Measurements from ENCODE around the gene KLHL6. TPM values are rescaled to one million over a fixed set of nuclear protein-coding genes. Genes with fewer than 3 reads are reported as not detected.
A peak's percentile ranks its signal among the peaks of the same experiment; 100 is the strongest.

Gene KLHL6
- total RNA-seq, 1 experiment from 2014 or later: not detected

DNA sequence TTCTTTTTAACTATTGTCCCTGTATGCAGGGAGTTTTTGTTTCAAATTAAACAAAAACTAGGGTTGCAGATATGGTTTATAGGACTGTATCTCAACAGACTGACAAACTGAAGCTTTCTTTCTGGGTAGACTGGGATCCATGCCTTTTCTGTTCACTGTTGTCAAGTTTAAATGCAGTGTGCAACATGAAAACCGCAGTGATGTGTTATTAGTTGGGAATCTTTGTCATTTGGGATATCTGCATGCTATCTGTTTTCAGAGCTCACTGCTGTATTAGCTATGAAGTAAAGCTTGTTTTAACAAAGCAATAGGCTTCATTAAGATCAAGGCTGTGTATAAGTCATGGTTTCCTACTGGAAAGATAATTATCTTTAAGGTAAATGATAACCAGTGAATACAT, 105.7 kb downstream of the KLHL6 start:
- no peaks in the 10 kb centered on the region for H3K36me3 ChIP-seq (ENCODE audit: insufficient read depth, low read length, poor library complexity, severe bottlenecking)
- CTCF ChIA-PET: no interaction called here
- no peak overlapping the region for H3K27ac ChIP-seq (ENCODE audit: low read depth, low read length, poor library complexity, severe bottlenecking)
- peaks cover 5% of the 10 kb centered on the region for H3K4me1 ChIP-seq (ENCODE audit: insufficient read depth, low read length, poor library complexity, severe bottlenecking)
- H3K9me3 ChIP-seq (ENCODE audit: low read depth, low read length, poor library complexity, severe bottlenecking): no peaks in the 10 kb centered on the region
- no peak for DNase-seq (ENCODE audit: low spot score)
- no TSS peak for BruUV-seq (replicated peaks)
- TF ChIP-seq EZH2 (IDR thresholded peaks at IDR 0.05; ENCODE audit: borderline replicate concordance, low read depth, low read length, poor library complexity, severe bottlenecking): no peak
- TF ChIP-seq, protein P1, sequence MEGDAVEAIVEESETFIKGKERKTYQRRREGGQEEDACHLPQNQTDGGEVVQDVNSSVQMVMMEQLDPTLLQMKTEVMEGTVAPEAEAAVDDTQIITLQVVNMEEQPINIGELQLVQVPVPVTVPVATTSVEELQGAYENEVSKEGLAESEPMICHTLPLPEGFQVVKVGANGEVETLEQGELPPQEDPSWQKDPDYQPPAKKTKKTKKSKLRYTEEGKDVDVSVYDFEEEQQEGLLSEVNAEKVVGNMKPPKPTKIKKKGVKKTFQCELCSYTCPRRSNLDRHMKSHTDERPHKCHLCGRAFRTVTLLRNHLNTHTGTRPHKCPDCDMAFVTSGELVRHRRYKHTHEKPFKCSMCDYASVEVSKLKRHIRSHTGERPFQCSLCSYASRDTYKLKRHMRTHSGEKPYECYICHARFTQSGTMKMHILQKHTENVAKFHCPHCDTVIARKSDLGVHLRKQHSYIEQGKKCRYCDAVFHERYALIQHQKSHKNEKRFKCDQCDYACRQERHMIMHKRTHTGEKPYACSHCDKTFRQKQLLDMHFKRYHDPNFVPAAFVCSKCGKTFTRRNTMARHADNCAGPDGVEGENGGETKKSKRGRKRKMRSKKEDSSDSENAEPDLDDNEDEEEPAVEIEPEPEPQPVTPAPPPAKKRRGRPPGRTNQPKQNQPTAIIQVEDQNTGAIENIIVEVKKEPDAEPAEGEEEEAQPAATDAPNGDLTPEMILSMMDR (conservative IDR thresholded peaks at IDR 0.05; ENCODE audit: low read depth, low read length): no peak
- POLR2A ChIA-PET (ENCODE audit: low non-redundant PET): no interaction called here
- intact Hi-C loops (cut with micrococcal nuclease; ENCODE audit: unreplicated experiment): no loop called here
- no peaks in the 10 kb centered on the region for H3K27me3 ChIP-seq (replicated peaks; ENCODE audit: insufficient read depth, low read depth, low read length, poor library complexity)
- no peak overlapping the region for H3K4me3 ChIP-seq (ENCODE audit: low read depth, low read length, poor library complexity, severe bottlenecking)

DNA sequence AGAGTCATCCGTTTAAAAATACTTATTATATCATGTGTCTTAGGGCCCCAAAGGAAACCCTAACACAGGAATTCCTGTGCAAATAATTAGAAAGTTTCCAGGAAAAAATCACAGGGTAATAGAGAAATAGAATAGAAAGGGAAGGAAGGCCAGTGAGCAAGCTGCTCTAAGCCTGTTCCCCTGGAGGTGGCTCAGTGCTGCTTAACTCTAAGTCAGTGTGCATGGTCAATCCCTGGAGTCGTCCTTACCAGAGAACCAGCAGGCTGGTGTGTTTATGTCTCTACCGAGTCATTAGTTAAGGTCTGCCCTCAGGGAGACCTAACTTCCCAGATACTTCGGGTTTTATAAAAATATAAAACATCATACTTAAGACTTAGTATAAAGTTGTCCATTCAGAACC, 106.1 kb downstream of the KLHL6 start:
- ChIA-PET CTCF (no interaction called here), POLR2A (ENCODE audit: low non-redundant PET) (no interaction called here)
- no peaks in the 10 kb centered on the region for H3K9me3 ChIP-seq (ENCODE audit: low read depth, low read length, poor library complexity, severe bottlenecking)
- no peak overlapping the region for H3K4me3 ChIP-seq (ENCODE audit: low read depth, low read length, poor library complexity, severe bottlenecking)
- no peaks in the 10 kb centered on the region for H3K36me3 ChIP-seq (ENCODE audit: insufficient read depth, low read length, poor library complexity, severe bottlenecking)
- no TSS peak for BruUV-seq (replicated peaks)
- H3K27ac ChIP-seq (ENCODE audit: low read depth, low read length, poor library complexity, severe bottlenecking): no peak overlapping the region
- peaks cover 5% of the 10 kb centered on the region for H3K4me1 ChIP-seq (ENCODE audit: insufficient read depth, low read length, poor library complexity, severe bottlenecking)
- TF ChIP-seq, protein P1 (conservative IDR thresholded peaks at IDR 0.05; ENCODE audit: low read depth, low read length): no peak
- TF ChIP-seq EZH2 (IDR thresholded peaks at IDR 0.05; ENCODE audit: borderline replicate concordance, low read depth, low read length, poor library complexity, severe bottlenecking): no peak
- intact Hi-C loops (cut with micrococcal nuclease; ENCODE audit: unreplicated experiment): no loop called here
- no peak for DNase-seq (ENCODE audit: low spot score)
- H3K27me3 ChIP-seq (replicated peaks; ENCODE audit: insufficient read depth, low read depth, low read length, poor library complexity): no peaks in the 10 kb centered on the region

DNA sequence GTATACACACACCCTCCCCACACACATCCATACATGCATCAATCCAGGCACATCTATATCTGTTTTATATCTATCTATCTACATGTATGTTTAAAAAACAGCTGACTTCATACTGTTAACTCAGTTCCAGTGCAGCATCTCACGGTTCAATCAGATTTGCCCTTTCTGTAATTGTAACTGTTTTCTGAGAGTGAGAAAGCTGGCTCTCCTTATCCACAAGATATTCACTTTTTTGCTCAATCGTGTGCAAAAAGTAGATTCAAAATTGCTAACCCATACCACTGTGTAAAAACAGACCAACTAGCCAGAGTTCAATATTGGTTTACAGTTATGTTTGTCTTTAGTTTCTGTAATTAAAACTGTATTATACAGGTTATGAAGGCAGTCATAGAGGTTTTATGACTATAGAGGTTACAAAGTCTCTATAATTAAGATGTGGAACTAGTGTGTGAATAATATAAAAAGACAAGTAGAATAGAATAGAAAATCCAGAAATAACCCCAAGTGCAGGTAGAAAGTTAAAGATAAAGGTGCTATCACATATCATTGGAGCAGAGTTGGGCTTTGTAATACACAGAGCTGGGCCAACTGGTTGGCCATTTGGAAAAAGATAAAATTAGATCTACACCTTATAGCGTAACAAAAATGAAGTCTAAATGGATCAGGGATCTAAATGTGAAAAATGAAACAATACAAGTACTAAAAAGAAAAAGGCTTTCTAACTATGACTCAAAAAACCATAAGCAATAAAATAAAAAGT, 107.0 kb downstream of the KLHL6 start:
- BruUV-seq (replicated peaks): no TSS peak
- Histone ChIP-seq H3K4me1 (ENCODE audit: insufficient read depth, low read length, poor library complexity, severe bottlenecking) (peaks cover 5% of the 10 kb centered on the region), H3K27me3 (replicated peaks; ENCODE audit: insufficient read depth, low read depth, low read length, poor library complexity) (no peaks in the 10 kb centered on the region), H3K27ac (ENCODE audit: low read depth, low read length, poor library complexity, severe bottlenecking) (no peak overlapping the region), H3K36me3 (ENCODE audit: insufficient read depth, low read length, poor library complexity, severe bottlenecking) (no peaks in the 10 kb centered on the region), H3K4me3 (ENCODE audit: low read depth, low read length, poor library complexity, severe bottlenecking) (peak overlapping the region; percentile 74), H3K9me3 (ENCODE audit: low read depth, low read length, poor library complexity, severe bottlenecking) (peaks cover 2% of the 10 kb centered on the region)
- CTCF ChIA-PET: no interaction called here
- no peak for DNase-seq (ENCODE audit: low spot score)
- TF ChIP-seq, protein P1 (conservative IDR thresholded peaks at IDR 0.05; ENCODE audit: low read depth, low read length): no peak
- no peak for TF ChIP-seq EZH2 (IDR thresholded peaks at IDR 0.05; ENCODE audit: borderline replicate concordance, low read depth, low read length, poor library complexity, severe bottlenecking)
- POLR2A ChIA-PET (ENCODE audit: low non-redundant PET): no interaction called here
- intact Hi-C loops (cut with micrococcal nuclease; ENCODE audit: unreplicated experiment): no loop called here

Measured in A673 (cell line).